ENCODE measurements around the gene CARD10. TPM values are rescaled to one million over a fixed set of nuclear protein-coding genes. Genes with fewer than 3 reads are reported as not detected.

Gene CARD10
- total and polyA plus RNA-seq, 2 of the 13 experiments (the other 11 are each of a cell fraction or from before 2014, with no cell fraction given): 35.2 to 55.8 TPM

- FAIRE-seq (no peak), ATAC-seq (no peak), DNase-seq (ENCODE audit: low spot score) (no peak)
- no peaks in the 10 kb centered on the region; a peak in 1 of 5 replicates for H3K27me3 ChIP-seq (ENCODE audit: control insufficient read depth in 1 of 2, insufficient read depth in 2 of 2, low read length in 2 of 2)
- no peak overlapping the region for H3K4me3 ChIP-seq (replicated peaks in 1 of 3; ENCODE audit: insufficient read depth in 1 of 3, low read depth in 2 of 3, low read length in 3 of 3)
- 88% methylated on average over 9 of the region's 28 CpGs for WGBS (ENCODE audit: low lambda C conversion rate)
- peaks cover 95% of the 10 kb centered on the region for H3K4me1 ChIP-seq (ENCODE audit: insufficient read depth, low read length)
- CTCF ChIA-PET (ENCODE audit: low intra/inter-chr PET ratio, low total read pairs): interaction anchor here (1.3 to 5.4 kb wide), 4 partner anchors 21 to 94 kb away, joined by 3 to 66 read pairs (median 17); no protein-coding TSS in a partner anchor
- peaks cover 12 to 34% of the 10 kb centered on the region in 2 experiments for H3K36me3 ChIP-seq (replicated peaks in 1 of 2; ENCODE audit: control insufficient read depth in 1 of 2, insufficient read depth in 2 of 2, low read length in 2 of 2)
- intact Hi-C loops (cut with micrococcal nuclease; ENCODE audit: unreplicated experiment): no loop called here
- POLR2A ChIA-PET: interaction anchor here (0.6 to 17.5 kb wide), 10 partner anchors 10 to 76 kb away, joined by 3 to 976 read pairs (median 4); partner anchors contain the start of gene GGA1
- H4K20me1 ChIP-seq (ENCODE audit: insufficient read depth, low read length): peaks cover 42% of the 10 kb centered on the region
- H3K4me2 ChIP-seq (ENCODE audit: low read depth, low read length): no peak overlapping the region
- peak; percentile 71 for TF ChIP-seq HNRNPL (IDR thresholded peaks at IDR 0.05; ENCODE audit: low read depth, low read length)
- TF ChIP-seq POLR2A (IDR thresholded peaks at IDR 0.05; ENCODE audit: insufficient read depth in 1 of 2, low read depth in 2 of 2, low read length in 2 of 2): 0 out of 4 replicates have a peak, but pooled peaks of 1 of the 2 experiments have one; percentile 16
- TF ChIP-seq ZNF629 (CRISPR knock-in tag; conservative IDR thresholded peaks at IDR 0.05): no peak
- peak; percentile 80 for TF ChIP-seq AGO2 (optimal IDR thresholded peaks at IDR 0.05; ENCODE audit: low read depth, low read length)
- TF ChIP-seq SIX4 (CRISPR knock-in tag; IDR thresholded peaks at IDR 0.05): no peak
- peak; percentile 77 for TF ChIP-seq RBFOX2 (IDR thresholded peaks at IDR 0.05; ENCODE audit: low read depth, low read length)
- H3K27ac ChIP-seq (ENCODE audit: extremely low read length, insufficient read depth, low read length): no peak overlapping the region
- no TSS peak for BruUV-seq (replicated peaks)
- in situ Hi-C loops (cut with HindIII; ENCODE audit: extremely low pct_ligation_motif_present, low pct_unique_long_range_greater_than_20kb): no loop called here
- H3K9ac ChIP-seq (ENCODE audit: insufficient read depth, low read depth, low read length): no peak overlapping the region
- peaks cover 50% of the 10 kb centered on the region for H3K79me2 ChIP-seq (ENCODE audit: insufficient read depth, low read length)
- no peaks in the 10 kb centered on the region for H3K9me3 ChIP-seq (ENCODE audit: low read length)
- H2AFZ ChIP-seq (ENCODE audit: low read length): no peak overlapping the region
These were observed 47.2 kb upstream of the CARD10 start for GRCh38 chr22:37566329-37566837.

- Histone ChIP-seq H3K9ac (ENCODE audit: insufficient read depth, low read depth, low read length) (no peak overlapping the region), H2AFZ (ENCODE audit: low read length) (no peak overlapping the region), H3K36me3 (replicated peaks in 1 of 2; ENCODE audit: control insufficient read depth in 1 of 2, insufficient read depth in 2 of 2, low read length in 2 of 2) (peaks cover 12 to 34% of the 10 kb centered on the region in 2 experiments), H3K4me3 (replicated peaks in 1 of 3; ENCODE audit: insufficient read depth in 1 of 3, low read depth in 2 of 3, low read length in 3 of 3) (no peak overlapping the region), H3K27me3 (ENCODE audit: control insufficient read depth in 1 of 2, insufficient read depth in 2 of 2, low read length in 2 of 2) (no peaks in the 10 kb centered on the region; a peak in 1 of 5 replicates), H3K4me1 (ENCODE audit: insufficient read depth, low read length) (peaks cover 90% of the 10 kb centered on the region), H3K27ac (ENCODE audit: extremely low read length, insufficient read depth, low read length) (no peak overlapping the region), H3K4me2 (ENCODE audit: low read depth, low read length) (no peak overlapping the region), H3K9me3 (ENCODE audit: low read length) (no peaks in the 10 kb centered on the region), H3K79me2 (ENCODE audit: insufficient read depth, low read length) (peaks cover 56% of the 10 kb centered on the region), H4K20me1 (ENCODE audit: insufficient read depth, low read length) (peaks cover 42% of the 10 kb centered on the region)
- intact Hi-C loops (cut with micrococcal nuclease; ENCODE audit: unreplicated experiment): no loop called here
- no peak for ATAC-seq
- ChIA-PET POLR2A (interaction anchor here (0.6 to 17.5 kb wide), 7 partner anchors 9 to 44 kb away, joined by 3 to 976 read pairs (median 3); no protein-coding TSS in a partner anchor), CTCF (ENCODE audit: low intra/inter-chr PET ratio, low total read pairs) (interaction anchor here (2.5 to 5.4 kb wide), 2 partner anchors 21 to 26 kb away, joined by 24 to 66 read pairs; no protein-coding TSS in a partner anchor)
- BruUV-seq (replicated peaks): no TSS peak
- no peak for FAIRE-seq
- in situ Hi-C loops (cut with HindIII; ENCODE audit: extremely low pct_ligation_motif_present, low pct_unique_long_range_greater_than_20kb): no loop called here
- no peak for DNase-seq (ENCODE audit: low spot score)
- WGBS (ENCODE audit: low lambda C conversion rate): 97% methylated on average over 17 of the region's 17 CpGs
- no peak for TF ChIP-seq NONO (IDR thresholded peaks at IDR 0.05)
- no peak for TF ChIP-seq NONO (CRISPR knock-in tag; conservative IDR thresholded peaks at IDR 0.05)
- no peak for TF ChIP-seq UBTF (CRISPR knock-in tag; IDR thresholded peaks at IDR 0.05)
- TF ChIP-seq ZNF501 (CRISPR knock-in tag; IDR thresholded peaks at IDR 0.05): no peak
- no peak for TF ChIP-seq SP5 (CRISPR knock-in tag; IDR thresholded peaks at IDR 0.05; ENCODE audit: borderline replicate concordance, low read depth)
- no peak for TF ChIP-seq ZNF563 (CRISPR knock-in tag; IDR thresholded peaks at IDR 0.05)
- TF ChIP-seq SYNCRIP (IDR thresholded peaks at IDR 0.05; ENCODE audit: insufficient read depth, low read depth, low read length): no peak
- TF ChIP-seq KLF16 (CRISPR knock-in tag; IDR thresholded peaks at IDR 0.05): no peak
- TF ChIP-seq TCF7L2 (IDR thresholded peaks at IDR 0.05; ENCODE audit: low read depth, low read length): no peak
These were observed 46.6 kb upstream of the CARD10 start for GRCh38 chr22:37565830-37566229.

Measured in HepG2 (cell line).